WTC11 (cell line): ENCODE measurements around the gene IGSF9B. TPM values are rescaled to one million over a fixed set of nuclear protein-coding genes. Genes with fewer than 3 reads are reported as not detected.

ENCODE experiments used
- ATAC-seq: fragments of 200-7000 bp; cut with Tn5 transposase; 2 replicates; pipeline ENCODE4 v1.10.0; 2021; ENCODE audit warnings: mild to moderate bottlenecking, moderate library complexity
- CTCF ChIA-PET: fragments of 300-600 bp; sonication (Branson Sonifier 250); formaldehyde crosslinking; loops from one replicate; lab custom pipeline; 2021; ENCODE audit warnings: antibody characterized with exemption; lab: Charles Lee
- POLR2A ChIA-PET: fragments of 350-600 bp; sonication (Branson Sonifier 250); formaldehyde crosslinking; loops from one replicate; lab custom pipeline; 2021; ENCODE audit warnings: antibody characterized with exemption; lab: Charles Lee
- DNase-seq: peaks from one replicate; pipeline ENCODE4 v3.0.0; 2021; ENCODE audit warnings: low spot score
- H3K27ac Mint-ChIP-seq: 2 replicates; pipeline ENCODE4 v1.8.0; 2021; ENCODE audit warnings: mixed read lengths
- H3K27me3 Mint-ChIP-seq: 2 replicates; pipeline ENCODE4 v1.8.0; 2021; ENCODE audit warnings: low read depth, mild to moderate bottlenecking, moderate library complexity, mixed read lengths
- H3K36me3 Mint-ChIP-seq: 2 replicates; pipeline ENCODE4 v1.8.0; 2021; ENCODE audit warnings: mixed read lengths
- H3K4me1 Mint-ChIP-seq: 2 replicates; pipeline ENCODE4 v1.8.0; 2022; ENCODE audit warnings: mixed read lengths
- H3K4me3 Mint-ChIP-seq: 2 replicates; pipeline ENCODE4 v1.8.0; 2021; ENCODE audit warnings: mild to moderate bottlenecking, moderate library complexity, mixed read lengths
- H3K9me3 Mint-ChIP-seq: 2 replicates; pipeline ENCODE4 v1.8.0; 2021; ENCODE audit warnings: mixed read lengths
- CBFB ChIP-seq: sonication (generic); formaldehyde crosslinking; IDR thresholded peaks from 2 replicates; pipeline ENCODE4 v1.8.1; 2022; ENCODE audit warnings: mild to moderate bottlenecking, low read depth, missing genetic modification reagents
- MXD4 ChIP-seq: fragments of 250-450 bp; sonication (Bioruptor Pico); IDR thresholded peaks from 2 replicates; pipeline ENCODE4 v1.8.0; 2021; ENCODE audit warnings: mild to moderate bottlenecking, moderate library complexity, borderline replicate concordance
- NFATC4 ChIP-seq: fragments of 250-450 bp; sonication (Bioruptor Pico); IDR thresholded peaks from 2 replicates; pipeline ENCODE4 v1.9.0; 2021; ENCODE audit warnings: mild to moderate bottlenecking
- NFE2L1 ChIP-seq: sonication (generic); formaldehyde crosslinking; IDR thresholded peaks from 2 replicates; pipeline ENCODE4 v1.8.1; 2023; ENCODE audit warnings: missing genetic modification reagents
- NFYB ChIP-seq: sonication (generic); formaldehyde crosslinking; conservative IDR thresholded peaks from 2 replicates; pipeline ENCODE4 v1.8.0; 2022; ENCODE audit warnings: low read depth, missing genetic modification reagents
- RELA ChIP-seq: sonication (generic); formaldehyde crosslinking; IDR thresholded peaks from 2 replicates; pipeline ENCODE4 v1.8.1; 2022; ENCODE audit warnings: missing genetic modification reagents, mild to moderate bottlenecking, borderline replicate concordance
- ZBTB21 ChIP-seq: sonication (generic); formaldehyde crosslinking; IDR thresholded peaks from 2 replicates; pipeline ENCODE4 v1.8.1; 2023; ENCODE audit warnings: mild to moderate bottlenecking, missing genetic modification reagents, borderline replicate concordance
- ZNF263 ChIP-seq: sonication (generic); formaldehyde crosslinking; IDR thresholded peaks from 2 replicates; pipeline ENCODE4 v1.8.1; 2022; ENCODE audit warnings: low read depth, mild to moderate bottlenecking, moderate library complexity, missing genetic modification reagents
- ZNF396 ChIP-seq: fragments of 250-450 bp; sonication (Bioruptor Pico); IDR thresholded peaks from 2 replicates; pipeline ENCODE4 v1.8.0; 2021; ENCODE audit warnings: mild to moderate bottlenecking, moderate library complexity, borderline replicate concordance
- total RNA-seq: library from RNA; stranded (reverse); gene quantifications from 3 replicates; pipeline ENCODE4 v1.2.3, GENCODE V29; 2021
- TF ChIP-seq, protein P1 (sequence below): sonication (generic); formaldehyde crosslinking; IDR thresholded peaks from 2 replicates; pipeline ENCODE4 v1.8.1; 2023; ENCODE audit warnings: mild to moderate bottlenecking, missing genetic modification reagents, moderate library complexity
- TF ChIP-seq, protein P2 (sequence below): sonication (generic); formaldehyde crosslinking; IDR thresholded peaks from 2 replicates; pipeline ENCODE4 v1.8.0; 2022; ENCODE audit warnings: missing genetic modification reagents
- TF ChIP-seq, protein P3 (sequence below): sonication (generic); formaldehyde crosslinking; IDR thresholded peaks from 2 replicates; pipeline ENCODE4 v1.8.1; 2023; ENCODE audit warnings: mild to moderate bottlenecking, missing genetic modification reagents, borderline replicate concordance
- TF ChIP-seq, protein P4 (sequence below): sonication (generic); formaldehyde crosslinking; IDR thresholded peaks from 2 replicates; pipeline ENCODE4 v1.8.0; 2022; ENCODE audit warnings: mild to moderate bottlenecking, missing genetic modification reagents
- TF ChIP-seq, protein P5 (sequence below): sonication (generic); formaldehyde crosslinking; conservative IDR thresholded peaks from 2 replicates; pipeline ENCODE4 v1.8.1; 2023; ENCODE audit warnings: mild to moderate bottlenecking, low read depth, missing genetic modification reagents, moderate library complexity
- TF ChIP-seq, protein P6 (sequence below): sonication (generic); formaldehyde crosslinking; conservative IDR thresholded peaks from 2 replicates; pipeline ENCODE4 v1.8.1; 2022; ENCODE audit warnings: mild to moderate bottlenecking, missing genetic modification reagents

The IGSF9B gene
- total RNA-seq, 1 experiment from 2014 or later, result 52.7 TPM

DNA sequence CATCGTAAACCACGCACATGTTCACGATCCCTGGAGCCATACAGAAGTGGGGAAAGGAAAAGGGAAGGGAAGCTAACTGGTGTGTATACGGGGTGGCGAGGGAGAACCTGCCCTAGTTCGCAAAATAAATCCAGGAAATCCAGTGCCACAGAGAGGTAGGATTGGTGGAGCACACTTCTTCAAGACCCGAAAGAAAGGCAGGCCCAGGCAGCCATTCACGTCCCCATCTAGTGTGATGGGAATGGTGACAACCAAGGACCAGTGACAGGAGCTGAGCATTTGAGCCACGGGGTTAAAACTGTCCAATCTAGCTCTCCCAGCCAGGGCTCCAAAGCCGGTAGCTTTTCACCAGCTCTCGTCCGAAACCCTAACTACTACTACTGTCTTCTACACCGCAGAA is 53.7 kb downstream of the IGSF9B start:
- CTCF ChIA-PET, result interaction anchor here (1.1 kb wide), 1 partner anchor 143 kb away, joined by 5 read pairs; no protein-coding TSS in a partner anchor
- POLR2A ChIA-PET, result no interaction called here
- H3K4me1 Mint-ChIP-seq, result peaks cover 14% of the 10 kb centered on the region
- TF ChIP-seq NFYB (CRISPR knock-in tag), result no peak
- TF ChIP-seq, protein P1, sequence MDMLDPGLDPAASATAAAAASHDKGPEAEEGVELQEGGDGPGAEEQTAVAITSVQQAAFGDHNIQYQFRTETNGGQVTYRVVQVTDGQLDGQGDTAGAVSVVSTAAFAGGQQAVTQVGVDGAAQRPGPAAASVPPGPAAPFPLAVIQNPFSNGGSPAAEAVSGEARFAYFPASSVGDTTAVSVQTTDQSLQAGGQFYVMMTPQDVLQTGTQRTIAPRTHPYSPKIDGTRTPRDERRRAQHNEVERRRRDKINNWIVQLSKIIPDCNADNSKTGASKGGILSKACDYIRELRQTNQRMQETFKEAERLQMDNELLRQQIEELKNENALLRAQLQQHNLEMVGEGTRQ, result no peak
- TF ChIP-seq, protein P2, sequence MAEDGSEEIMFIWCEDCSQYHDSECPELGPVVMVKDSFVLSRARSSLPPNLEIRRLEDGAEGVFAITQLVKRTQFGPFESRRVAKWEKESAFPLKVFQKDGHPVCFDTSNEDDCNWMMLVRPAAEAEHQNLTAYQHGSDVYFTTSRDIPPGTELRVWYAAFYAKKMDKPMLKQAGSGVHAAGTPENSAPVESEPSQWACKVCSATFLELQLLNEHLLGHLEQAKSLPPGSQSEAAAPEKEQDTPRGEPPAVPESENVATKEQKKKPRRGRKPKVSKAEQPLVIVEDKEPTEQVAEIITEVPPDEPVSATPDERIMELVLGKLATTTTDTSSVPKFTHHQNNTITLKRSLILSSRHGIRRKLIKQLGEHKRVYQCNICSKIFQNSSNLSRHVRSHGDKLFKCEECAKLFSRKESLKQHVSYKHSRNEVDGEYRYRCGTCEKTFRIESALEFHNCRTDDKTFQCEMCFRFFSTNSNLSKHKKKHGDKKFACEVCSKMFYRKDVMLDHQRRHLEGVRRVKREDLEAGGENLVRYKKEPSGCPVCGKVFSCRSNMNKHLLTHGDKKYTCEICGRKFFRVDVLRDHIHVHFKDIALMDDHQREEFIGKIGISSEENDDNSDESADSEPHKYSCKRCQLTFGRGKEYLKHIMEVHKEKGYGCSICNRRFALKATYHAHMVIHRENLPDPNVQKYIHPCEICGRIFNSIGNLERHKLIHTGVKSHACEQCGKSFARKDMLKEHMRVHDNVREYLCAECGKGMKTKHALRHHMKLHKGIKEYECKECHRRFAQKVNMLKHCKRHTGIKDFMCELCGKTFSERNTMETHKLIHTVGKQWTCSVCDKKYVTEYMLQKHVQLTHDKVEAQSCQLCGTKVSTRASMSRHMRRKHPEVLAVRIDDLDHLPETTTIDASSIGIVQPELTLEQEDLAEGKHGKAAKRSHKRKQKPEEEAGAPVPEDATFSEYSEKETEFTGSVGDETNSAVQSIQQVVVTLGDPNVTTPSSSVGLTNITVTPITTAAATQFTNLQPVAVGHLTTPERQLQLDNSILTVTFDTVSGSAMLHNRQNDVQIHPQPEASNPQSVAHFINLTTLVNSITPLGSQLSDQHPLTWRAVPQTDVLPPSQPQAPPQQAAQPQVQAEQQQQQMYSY, result no peak
- no peak for TF ChIP-seq CBFB (CRISPR knock-in tag)
- TF ChIP-seq NFATC4 (CRISPR knock-in tag), result no peak
- TF ChIP-seq ZBTB21, result no peak
- no peak for TF ChIP-seq RELA (CRISPR knock-in tag)
- no peak for TF ChIP-seq ZNF396 (CRISPR knock-in tag)
- TF ChIP-seq, protein P3, sequence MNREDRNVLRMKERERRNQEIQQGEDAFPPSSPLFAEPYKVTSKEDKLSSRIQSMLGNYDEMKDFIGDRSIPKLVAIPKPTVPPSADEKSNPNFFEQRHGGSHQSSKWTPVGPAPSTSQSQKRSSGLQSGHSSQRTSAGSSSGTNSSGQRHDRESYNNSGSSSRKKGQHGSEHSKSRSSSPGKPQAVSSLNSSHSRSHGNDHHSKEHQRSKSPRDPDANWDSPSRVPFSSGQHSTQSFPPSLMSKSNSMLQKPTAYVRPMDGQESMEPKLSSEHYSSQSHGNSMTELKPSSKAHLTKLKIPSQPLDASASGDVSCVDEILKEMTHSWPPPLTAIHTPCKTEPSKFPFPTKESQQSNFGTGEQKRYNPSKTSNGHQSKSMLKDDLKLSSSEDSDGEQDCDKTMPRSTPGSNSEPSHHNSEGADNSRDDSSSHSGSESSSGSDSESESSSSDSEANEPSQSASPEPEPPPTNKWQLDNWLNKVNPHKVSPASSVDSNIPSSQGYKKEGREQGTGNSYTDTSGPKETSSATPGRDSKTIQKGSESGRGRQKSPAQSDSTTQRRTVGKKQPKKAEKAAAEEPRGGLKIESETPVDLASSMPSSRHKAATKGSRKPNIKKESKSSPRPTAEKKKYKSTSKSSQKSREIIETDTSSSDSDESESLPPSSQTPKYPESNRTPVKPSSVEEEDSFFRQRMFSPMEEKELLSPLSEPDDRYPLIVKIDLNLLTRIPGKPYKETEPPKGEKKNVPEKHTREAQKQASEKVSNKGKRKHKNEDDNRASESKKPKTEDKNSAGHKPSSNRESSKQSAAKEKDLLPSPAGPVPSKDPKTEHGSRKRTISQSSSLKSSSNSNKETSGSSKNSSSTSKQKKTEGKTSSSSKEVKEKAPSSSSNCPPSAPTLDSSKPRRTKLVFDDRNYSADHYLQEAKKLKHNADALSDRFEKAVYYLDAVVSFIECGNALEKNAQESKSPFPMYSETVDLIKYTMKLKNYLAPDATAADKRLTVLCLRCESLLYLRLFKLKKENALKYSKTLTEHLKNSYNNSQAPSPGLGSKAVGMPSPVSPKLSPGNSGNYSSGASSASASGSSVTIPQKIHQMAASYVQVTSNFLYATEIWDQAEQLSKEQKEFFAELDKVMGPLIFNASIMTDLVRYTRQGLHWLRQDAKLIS (CRISPR knock-in tag), result no peak
- TF ChIP-seq NFE2L1 (CRISPR knock-in tag), result no peak
- no peak for TF ChIP-seq MXD4
- TF ChIP-seq ZNF263 (CRISPR knock-in tag), result no peak
- TF ChIP-seq, protein P4, sequence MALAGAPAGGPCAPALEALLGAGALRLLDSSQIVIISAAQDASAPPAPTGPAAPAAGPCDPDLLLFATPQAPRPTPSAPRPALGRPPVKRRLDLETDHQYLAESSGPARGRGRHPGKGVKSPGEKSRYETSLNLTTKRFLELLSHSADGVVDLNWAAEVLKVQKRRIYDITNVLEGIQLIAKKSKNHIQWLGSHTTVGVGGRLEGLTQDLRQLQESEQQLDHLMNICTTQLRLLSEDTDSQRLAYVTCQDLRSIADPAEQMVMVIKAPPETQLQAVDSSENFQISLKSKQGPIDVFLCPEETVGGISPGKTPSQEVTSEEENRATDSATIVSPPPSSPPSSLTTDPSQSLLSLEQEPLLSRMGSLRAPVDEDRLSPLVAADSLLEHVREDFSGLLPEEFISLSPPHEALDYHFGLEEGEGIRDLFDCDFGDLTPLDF (CRISPR knock-in tag), result no peak
- TF ChIP-seq, protein P5, sequence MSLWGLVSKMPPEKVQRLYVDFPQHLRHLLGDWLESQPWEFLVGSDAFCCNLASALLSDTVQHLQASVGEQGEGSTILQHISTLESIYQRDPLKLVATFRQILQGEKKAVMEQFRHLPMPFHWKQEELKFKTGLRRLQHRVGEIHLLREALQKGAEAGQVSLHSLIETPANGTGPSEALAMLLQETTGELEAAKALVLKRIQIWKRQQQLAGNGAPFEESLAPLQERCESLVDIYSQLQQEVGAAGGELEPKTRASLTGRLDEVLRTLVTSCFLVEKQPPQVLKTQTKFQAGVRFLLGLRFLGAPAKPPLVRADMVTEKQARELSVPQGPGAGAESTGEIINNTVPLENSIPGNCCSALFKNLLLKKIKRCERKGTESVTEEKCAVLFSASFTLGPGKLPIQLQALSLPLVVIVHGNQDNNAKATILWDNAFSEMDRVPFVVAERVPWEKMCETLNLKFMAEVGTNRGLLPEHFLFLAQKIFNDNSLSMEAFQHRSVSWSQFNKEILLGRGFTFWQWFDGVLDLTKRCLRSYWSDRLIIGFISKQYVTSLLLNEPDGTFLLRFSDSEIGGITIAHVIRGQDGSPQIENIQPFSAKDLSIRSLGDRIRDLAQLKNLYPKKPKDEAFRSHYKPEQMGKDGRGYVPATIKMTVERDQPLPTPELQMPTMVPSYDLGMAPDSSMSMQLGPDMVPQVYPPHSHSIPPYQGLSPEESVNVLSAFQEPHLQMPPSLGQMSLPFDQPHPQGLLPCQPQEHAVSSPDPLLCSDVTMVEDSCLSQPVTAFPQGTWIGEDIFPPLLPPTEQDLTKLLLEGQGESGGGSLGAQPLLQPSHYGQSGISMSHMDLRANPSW, result no peak
- TF ChIP-seq, protein P6, sequence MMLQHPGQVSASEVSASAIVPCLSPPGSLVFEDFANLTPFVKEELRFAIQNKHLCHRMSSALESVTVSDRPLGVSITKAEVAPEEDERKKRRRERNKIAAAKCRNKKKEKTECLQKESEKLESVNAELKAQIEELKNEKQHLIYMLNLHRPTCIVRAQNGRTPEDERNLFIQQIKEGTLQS (CRISPR knock-in tag), result no peak
- ATAC-seq, result no peak
- H3K4me3 Mint-ChIP-seq, result no peak overlapping the region
- peaks cover 36% of the 10 kb centered on the region for H3K36me3 Mint-ChIP-seq
- H3K27me3 Mint-ChIP-seq, result no peaks in the 10 kb centered on the region
- DNase-seq, result no peak
- no peak overlapping the region for H3K27ac Mint-ChIP-seq
- no peaks in the 10 kb centered on the region for H3K9me3 Mint-ChIP-seq
